H1 (cell line): Measurements from ENCODE around the gene CYP2B6. TPM values are rescaled to one million over a fixed set of nuclear protein-coding genes. Genes with fewer than 3 reads are reported as not detected.

ENCODE experiments used
- CTCF ChIA-PET: fragments of 300-600 bp; sonication (Branson Sonifier 250); formaldehyde crosslinking; loops from one replicate; lab custom pipeline; 2021; ENCODE audit not compliant: partially characterized antibody; lab: Charles Lee
- POLR2A ChIA-PET: fragments of 300-600 bp; sonication (Branson Sonifier 250); formaldehyde crosslinking; loops from one replicate; lab custom pipeline; 2021; ENCODE audit warnings: inconsistent platforms; ENCODE audit not compliant: partially characterized antibody; lab: Charles Lee
- DNase-seq, 2 experiments: peaks; one replicate each; pipeline versions ENCODE4 v3.0.0 to v3.0.0-alpha.2; 2010 to 2022; ENCODE audit warnings: low spot score in 2 of 2, low read depth in 1 of 2, mixed read lengths in 1 of 2
- FAIRE-seq: peaks from 2 replicates; lab custom pipeline; 2011; peaks lifted over from hg19 to GRCh38; lab: Jason Lieb, UNC
- H2AFZ ChIP-seq: 2 replicates; pipeline ENCODE4 v1.8.1; 2012; ENCODE audit warnings: low read length, inconsistent platforms
- H2AK5ac ChIP-seq: 2 replicates; pipeline ENCODE4 v1.6.1; 2013; ENCODE audit warnings: low read depth, low read length
- H2BK120ac ChIP-seq: replicated peaks from 2 replicates; pipeline ENCODE3; 2013; ENCODE audit warnings: low read depth, low read length, inconsistent platforms
- H2BK12ac ChIP-seq: 2 replicates; pipeline ENCODE4 v1.6.1; 2013; ENCODE audit warnings: low read depth, low read length
- H2BK15ac ChIP-seq: 2 replicates; pipeline ENCODE4 v1.6.1; 2013; ENCODE audit warnings: low read length
- H2BK20ac ChIP-seq: 2 replicates; pipeline ENCODE4 v1.6.1; 2013; ENCODE audit warnings: low read length
- H2BK5ac ChIP-seq: 2 replicates; pipeline ENCODE4 v1.6.1; 2013; ENCODE audit warnings: low read depth, low read length
- H3K14ac ChIP-seq: 2 replicates; pipeline ENCODE4 v1.6.1; 2013; ENCODE audit warnings: inconsistent platforms; ENCODE audit not compliant: insufficient read length
- H3K18ac ChIP-seq: 2 replicates; pipeline ENCODE4 v1.6.1; 2013; ENCODE audit warnings: low read length; ENCODE audit errors: extremely low read depth
- H3K23ac ChIP-seq: 2 replicates; pipeline ENCODE4 v1.6.1; 2013; ENCODE audit warnings: inconsistent platforms; ENCODE audit not compliant: insufficient read length
- H3K23me2 ChIP-seq: 2 replicates; pipeline ENCODE4 v1.6.1; 2013; ENCODE audit warnings: low read depth, low read length
- H3K27ac ChIP-seq: 2 replicates; pipeline ENCODE4 v1.6.1; 2011; ENCODE audit warnings: low read depth, low read length, inconsistent platforms
- H3K27me3 ChIP-seq, 4 experiments: replicated peaks in 1 of 4; 1 replicate in 1 of 4; 2 replicates in 3 of 4; pipeline versions ENCODE4 v1.6.1 to v1.8.1; 2011 to 2013; ENCODE audit warnings: low read length in 3 of 4, mild to moderate bottlenecking in 3 of 4, inconsistent platforms in 2 of 4, mixed read lengths in 2 of 4, moderate library complexity in 1 of 4; ENCODE audit not compliant: control insufficient read depth in 3 of 4, insufficient read depth in 3 of 4; ENCODE audit errors: extremely low read depth in 1 of 4
- H3K36me3 ChIP-seq, 4 experiments: 2 replicates each; pipeline versions ENCODE4 v1.6.1 to v1.8.1; 2011 to 2013; ENCODE audit warnings: mild to moderate bottlenecking in 4 of 4, low read length in 3 of 4, moderate library complexity in 2 of 4, control low read depth in 1 of 4, inconsistent platforms in 1 of 4; ENCODE audit not compliant: insufficient read depth in 4 of 4, control insufficient read depth in 2 of 4
- H3K4ac ChIP-seq: replicated peaks from 2 replicates; pipeline ENCODE3; 2013; ENCODE audit warnings: low read length, low read depth, mixed read lengths, inconsistent platforms; ENCODE audit not compliant: insufficient read length
- H3K4me1 ChIP-seq, 4 experiments: replicated peaks in 1 of 4; 1 replicate in 1 of 4; 2 replicates in 3 of 4; pipeline versions ENCODE4 v1.6.1 to v1.8.1; 2011 to 2013; ENCODE audit warnings: low read length in 3 of 4, inconsistent platforms in 2 of 4, mixed read lengths in 1 of 4; ENCODE audit not compliant: insufficient read depth in 4 of 4, control insufficient read depth in 3 of 4
- H3K4me2 ChIP-seq, 2 experiments: 2 replicates each; pipeline versions ENCODE4 v1.6.1 to v1.8.1; 2011 to 2013; ENCODE audit warnings: low read depth in 2 of 2, low read length in 2 of 2, control low read depth in 1 of 2, inconsistent platforms in 1 of 2, mild to moderate bottlenecking in 1 of 2; ENCODE audit not compliant: insufficient read depth in 1 of 2
- H3K4me3 ChIP-seq, 4 experiments: fragments of 200-600, 300-600 bp in 1 of 4; sonication (generic), shearing (Covaris generic), sonication (Bioruptor Twin) in 1 of 4; 2 replicates each; pipeline versions ENCODE4 v1.5.1 to v1.8.1; 2011 to 2016; ENCODE audit warnings: low read length in 4 of 4, low read depth in 3 of 4, control low read depth in 2 of 4, inconsistent platforms in 2 of 4, mild to moderate bottlenecking in 2 of 4, mixed read lengths in 1 of 4, moderate library complexity in 1 of 4; ENCODE audit not compliant: insufficient read depth in 2 of 4; ENCODE audit errors: extremely low read depth in 1 of 4
- H3K56ac ChIP-seq: replicated peaks from 2 replicates; pipeline ENCODE3; 2013; ENCODE audit warnings: low read depth, mild to moderate bottlenecking, mixed read lengths, low read length, inconsistent platforms; ENCODE audit not compliant: insufficient read length
- H3K79me1 ChIP-seq: 2 replicates; pipeline ENCODE4 v1.6.1; 2013; ENCODE audit warnings: low read depth, low read length, control low read depth
- H3K79me2 ChIP-seq, 2 experiments: 2 replicates each; pipeline versions ENCODE4 v1.6.1 to v1.8.1; 2012 to 2013; ENCODE audit warnings: low read length in 2 of 2, mild to moderate bottlenecking in 2 of 2, inconsistent platforms in 1 of 2; ENCODE audit not compliant: insufficient read depth in 2 of 2, control insufficient read depth in 1 of 2
- H3K9ac ChIP-seq, 4 experiments: replicated peaks in 1 of 4; 1 replicate in 1 of 4; 2 replicates in 3 of 4; pipeline versions ENCODE4 v1.6.1 to v1.8.1; 2011 to 2013; ENCODE audit warnings: low read depth in 3 of 4, low read length in 3 of 4, control low read depth in 2 of 4, mild to moderate bottlenecking in 2 of 4, moderate library complexity in 2 of 4, inconsistent platforms in 1 of 4; ENCODE audit errors: extremely low read depth in 1 of 4
- H3K9me3 ChIP-seq, 2 experiments: 2 replicates each; pipeline versions ENCODE4 v1.6.1 to v1.8.1; 2012 to 2013; ENCODE audit warnings: mild to moderate bottlenecking in 2 of 2, moderate library complexity in 2 of 2, control low read depth in 1 of 2, inconsistent platforms in 1 of 2, low read depth in 1 of 2, low read length in 1 of 2, mixed read lengths in 1 of 2; ENCODE audit not compliant: insufficient read depth in 2 of 2
- H4K20me1 ChIP-seq, 2 experiments: replicated peaks in 1 of 2; 2 replicates each; pipeline versions ENCODE3 to v1.8.1; 2011 to 2013; ENCODE audit warnings: inconsistent platforms in 2 of 2, low read length in 2 of 2, mild to moderate bottlenecking in 1 of 2; ENCODE audit not compliant: insufficient read depth in 2 of 2, control insufficient read depth in 1 of 2
- H4K5ac ChIP-seq: 2 replicates; pipeline ENCODE4 v1.6.1; 2013; ENCODE audit warnings: low read length, low read depth, mixed read lengths, inconsistent platforms; ENCODE audit not compliant: insufficient read length
- H4K8ac ChIP-seq: 2 replicates; pipeline ENCODE4 v1.8.0; 2013; ENCODE audit warnings: mild to moderate bottlenecking, moderate library complexity, low read length, inconsistent platforms; ENCODE audit not compliant: insufficient read depth; ENCODE audit errors: extremely low read depth
- H4K91ac ChIP-seq: replicated peaks from 2 replicates; pipeline ENCODE3; 2013; ENCODE audit warnings: low read length, mixed read lengths, inconsistent platforms; ENCODE audit not compliant: insufficient read length
- NANOG ChIP-seq: IDR thresholded peaks from 2 replicates; pipeline ENCODE4 v1.6.1; 2011; ENCODE audit warnings: low read length, low read depth, mild to moderate bottlenecking, inconsistent platforms; ENCODE audit not compliant: insufficient read depth, poor library complexity, severe bottlenecking
- POLR2AphosphoS5 ChIP-seq: IDR thresholded peaks from 2 replicates; pipeline ENCODE4 v1.6.1; 2011; ENCODE audit warnings: low read depth, low read length
- RAD21 ChIP-seq, 2 experiments: IDR thresholded peaks in 1 of 2; conservative IDR thresholded peaks in 1 of 2; 2 replicates each; pipeline ENCODE4 v1.6.1; 2011; ENCODE audit warnings: low read depth in 2 of 2, low read length in 2 of 2, improper control_type of control experiment in 1 of 2, inconsistent platforms in 1 of 2, mild to moderate bottlenecking in 1 of 2, moderate library complexity in 1 of 2
- WGBS, 2 experiments: shearing (Covaris generic) in 1 of 2; methylation state at CpG; one replicate each; pipeline versions ENCODE4 v1.1.6 to v1.1.7; 2013 to 2015; ENCODE audit warnings: low lambda C conversion rate in 2 of 2, mixed read lengths in 2 of 2, inconsistent platforms in 1 of 2, low coverage in 1 of 2, missing lambda C conversion rate in 1 of 2; ENCODE audit not compliant: insufficient replicate concordance in 2 of 2, insufficient coverage in 1 of 2, insufficient read length in 1 of 2; ENCODE audit errors: extremely low coverage in 1 of 2, missing lambda C conversion rate in 1 of 2; 5-methylcytosine and 5-hydroxymethylcytosine counted together
- polyA plus RNA-seq, 7 experiments: library from polyadenylated mRNA; depleted of rRNA in 3 of 7; stranded (reverse) in 5 of 7; unstranded in 2 of 7; fragments of >200 nt in 5 of 7; fragments of 200-250 nt in 2 of 7; gene quantifications; 1 replicate in 5 of 7; 2 replicates in 1 of 7; 4 replicates in 1 of 7; pipeline versions ENCODE4 v1.2.1 to v1.2.3, GENCODE V29; 2011 to 2013; ENCODE audit warnings: missing spikeins in 2 of 7, mixed read lengths in 2 of 7
- total RNA-seq: library from RNA; stranded (reverse); fragmentation: NEBNext Ultra II Directional; extraction: Animal tissue kit (Norgen Biotek cat#: 25700); gene quantifications from 2 replicates; pipeline ENCODE4 v1.2.1, GENCODE V29; 2021
- TF ChIP-seq, protein P1 (sequence below), 3 experiments: IDR thresholded peaks; 1 replicate in 2 of 3; 2 replicates in 1 of 3; pipeline versions ENCODE4 v1.5.1 to v1.6.1; 2011; ENCODE audit warnings: low read length in 3 of 3, mild to moderate bottlenecking in 3 of 3, inconsistent platforms in 2 of 3, low read depth in 1 of 3, moderate library complexity in 1 of 3; ENCODE audit not compliant: insufficient read depth in 1 of 3; ENCODE audit errors: control extremely low read depth in 1 of 3

Gene CYP2B6
- total and polyA plus RNA-seq, 2 of the 8 experiments (the other 6 are each of a cell fraction or from before 2014, with no cell fraction given): 2.8 to 5.4 TPM

GRCh38 chr19:41016488-41017071 is 25.5 kb downstream of the CYP2B6 start:
- no peak overlapping the region for H3K14ac ChIP-seq
- no peak overlapping the region for H4K5ac ChIP-seq
- TF ChIP-seq POLR2AphosphoS5 (no peak), RAD21 (IDR thresholded peaks at IDR 0.05 in 1 of 2, conservative IDR thresholded peaks at IDR 0.05 in 1 of 2; ENCODE audit: low read depth in 2 of 2, low read length in 2 of 2) (no peak), NANOG (no peak)
- TF ChIP-seq, protein P1, sequence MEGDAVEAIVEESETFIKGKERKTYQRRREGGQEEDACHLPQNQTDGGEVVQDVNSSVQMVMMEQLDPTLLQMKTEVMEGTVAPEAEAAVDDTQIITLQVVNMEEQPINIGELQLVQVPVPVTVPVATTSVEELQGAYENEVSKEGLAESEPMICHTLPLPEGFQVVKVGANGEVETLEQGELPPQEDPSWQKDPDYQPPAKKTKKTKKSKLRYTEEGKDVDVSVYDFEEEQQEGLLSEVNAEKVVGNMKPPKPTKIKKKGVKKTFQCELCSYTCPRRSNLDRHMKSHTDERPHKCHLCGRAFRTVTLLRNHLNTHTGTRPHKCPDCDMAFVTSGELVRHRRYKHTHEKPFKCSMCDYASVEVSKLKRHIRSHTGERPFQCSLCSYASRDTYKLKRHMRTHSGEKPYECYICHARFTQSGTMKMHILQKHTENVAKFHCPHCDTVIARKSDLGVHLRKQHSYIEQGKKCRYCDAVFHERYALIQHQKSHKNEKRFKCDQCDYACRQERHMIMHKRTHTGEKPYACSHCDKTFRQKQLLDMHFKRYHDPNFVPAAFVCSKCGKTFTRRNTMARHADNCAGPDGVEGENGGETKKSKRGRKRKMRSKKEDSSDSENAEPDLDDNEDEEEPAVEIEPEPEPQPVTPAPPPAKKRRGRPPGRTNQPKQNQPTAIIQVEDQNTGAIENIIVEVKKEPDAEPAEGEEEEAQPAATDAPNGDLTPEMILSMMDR (IDR thresholded peaks at IDR 0.05; ENCODE audit: control extremely low read depth in 1 of 3, insufficient read depth in 1 of 3, low read depth in 1 of 3, low read length in 3 of 3): no peak
- H3K9me3 ChIP-seq: no peaks in the 10 kb centered on the region
- no peak overlapping the region for H2BK5ac ChIP-seq
- no peak overlapping the region for H3K4ac ChIP-seq
- H3K9ac ChIP-seq: no peak overlapping the region
- no peaks in the 10 kb centered on the region for H3K4me1 ChIP-seq
- no peak overlapping the region for H2BK20ac ChIP-seq
- H4K20me1 ChIP-seq: no peaks in the 10 kb centered on the region
- WGBS, 2 experiments: 89% methylated on average over 12 of the region's 12 CpGs; no CpG with 5 or more reads in 1 of the 2 experiments
- H2BK120ac ChIP-seq: no peak overlapping the region
- H2BK15ac ChIP-seq: no peak overlapping the region
- FAIRE-seq: no peak
- no peak overlapping the region for H2BK12ac ChIP-seq
- POLR2A ChIA-PET: no interaction called here
- H3K18ac ChIP-seq: no peak overlapping the region
- H3K27ac ChIP-seq: no peak overlapping the region
- no peak for DNase-seq
- H3K23me2 ChIP-seq: no peaks in the 10 kb centered on the region; the same call in 1 of the 2 replicates
- no peak overlapping the region for H3K4me2 ChIP-seq
- H3K79me1 ChIP-seq: no peaks in the 10 kb centered on the region
- no peaks in the 10 kb centered on the region for H3K79me2 ChIP-seq
- CTCF ChIA-PET: interaction anchor here (1.2 to 1.4 kb wide), 2 partner anchors 10 to 42 kb away, joined by 3 to 6 read pairs; no protein-coding TSS in a partner anchor
- no peak overlapping the region for H2AFZ ChIP-seq
- H3K56ac ChIP-seq: no peak overlapping the region
- no peak overlapping the region for H3K23ac ChIP-seq
- H3K36me3 ChIP-seq: no peaks in the 10 kb centered on the region
- H4K8ac ChIP-seq: no peak overlapping the region
- H2AK5ac ChIP-seq: no peak overlapping the region
- H4K91ac ChIP-seq: no peak overlapping the region
- H3K27me3 ChIP-seq: no peaks in the 10 kb centered on the region
- H3K4me3 ChIP-seq: no peak overlapping the region
